G401 (cell line): ENCODE data around the gene DPP10. TPM values are rescaled to one million over a fixed set of nuclear protein-coding genes. Genes with fewer than 3 reads are reported as not detected.
"Not testable (repeated sequence)": the region's sequence is repeated elsewhere in the genome, so short reads cannot be mapped to it uniquely, and the experiment has no call there.

ENCODE experiments used
- DNase-seq: peaks from one replicate; pipeline ENCODE4 v3.0.0-alpha.2; 2015; ENCODE audit warnings: low spot score
- in situ Hi-C: cut with HindIII; loops from 2 replicates; pipeline ENCODE4 v1.10.0; 2016; ENCODE audit warnings: low sequenced_read_pairs, mixed read lengths
- total RNA-seq: library from RNA; depleted of rRNA; stranded (reverse); fragments of >200 nt; shearing (Covaris generic); gene quantifications from 2 replicates; pipeline ENCODE4 v1.2.3, GENCODE V29; 2014

The DPP10 gene
- total RNA-seq, 1 experiment from 2014 or later: not detected

- no peak for DNase-seq
- in situ Hi-C loops: no loop called here
Observed at GRCh38 chr2:115422004-115422634, 979.7 kb downstream of the DPP10 start.

GRCh38 chr2:115427436-115427835 lies 985.0 kb downstream of the DPP10 start:
- DNase-seq: no peak
- in situ Hi-C loops: no loop called here

GRCh38 chr2:115440746-115441145 lies 998.3 kb downstream of the DPP10 start:
- DNase-seq, in situ Hi-C loops: not testable (repeated sequence)

- no peak for DNase-seq
- in situ Hi-C loops: no loop called here
Observed at GRCh38 chr2:115443539-115444185, 1001.2 kb downstream of the DPP10 start.

- no peak for DNase-seq
- in situ Hi-C loops: no loop called here
Observed at GRCh38 chr2:115460008-115460407, 1017.6 kb downstream of the DPP10 start.

- no peak for DNase-seq
- in situ Hi-C loops: no loop called here
Observed at GRCh38 chr2:115480741-115481140, 1038.3 kb downstream of the DPP10 start.

GRCh38 chr2:115481842-115482241 lies 1039.4 kb downstream of the DPP10 start:
- no peak for DNase-seq
- in situ Hi-C loops: no loop called here

GRCh38 chr2:115483666-115484065 lies 1041.2 kb downstream of the DPP10 start:
- in situ Hi-C loops: no loop called here

GRCh38 chr2:115484486-115484885 lies 1042.0 kb downstream of the DPP10 start:
- DNase-seq: no peak
- in situ Hi-C loops: no loop called here

More at GRCh38 chr2:115483666-115484065, 1041.2 kb downstream of the DPP10 start:
- DNase-seq: no peak

- in situ Hi-C loops: no loop called here
- no peak for DNase-seq
Observed at GRCh38 chr2:115484983-115485382, 1042.5 kb downstream of the DPP10 start.

- in situ Hi-C loops: no loop called here
- DNase-seq: no peak
Observed at GRCh38 chr2:115491186-115491793, 1048.8 kb downstream of the DPP10 start.

GRCh38 chr2:115505331-115505730 lies 1062.9 kb downstream of the DPP10 start:
- DNase-seq: no peak
- in situ Hi-C loops: no loop called here

GRCh38 chr2:115520727-115521126 lies 1078.3 kb downstream of the DPP10 start:
- in situ Hi-C loops: no loop called here
- DNase-seq: no peak

- no peak for DNase-seq
- in situ Hi-C loops: no loop called here
Observed at GRCh38 chr2:115524452-115524851, 1082.0 kb downstream of the DPP10 start.

- DNase-seq: no peak
- in situ Hi-C loops: no loop called here
Observed at GRCh38 chr2:115529627-115530026, 1087.2 kb downstream of the DPP10 start.

GRCh38 chr2:115533081-115533480 lies 1090.6 kb downstream of the DPP10 start:
- in situ Hi-C loops: no loop called here
- no peak for DNase-seq

- in situ Hi-C loops: no loop called here
- DNase-seq: no peak
Observed at GRCh38 chr2:115541814-115542213, 1099.4 kb downstream of the DPP10 start.

GRCh38 chr2:115542331-115542730 lies 1099.9 kb downstream of the DPP10 start:
- in situ Hi-C loops: no loop called here
- DNase-seq: no peak

GRCh38 chr2:115543024-115543423 lies 1100.6 kb downstream of the DPP10 start:
- in situ Hi-C loops: no loop called here
- no peak for DNase-seq

- in situ Hi-C loops: no loop called here
- DNase-seq: no peak
Observed at GRCh38 chr2:115543461-115543860, 1101.0 kb downstream of the DPP10 start.
